ENCODE results near the gene CADPS2. TPM values are rescaled to one million over a fixed set of nuclear protein-coding genes. Genes with fewer than 3 reads are reported as not detected.

Gene CADPS2
- total and polyA plus RNA-seq, 2 of the 8 experiments (the other 6 are each of a cell fraction or from before 2014, with no cell fraction given), result 8.9 to 22.3 TPM

DNA sequence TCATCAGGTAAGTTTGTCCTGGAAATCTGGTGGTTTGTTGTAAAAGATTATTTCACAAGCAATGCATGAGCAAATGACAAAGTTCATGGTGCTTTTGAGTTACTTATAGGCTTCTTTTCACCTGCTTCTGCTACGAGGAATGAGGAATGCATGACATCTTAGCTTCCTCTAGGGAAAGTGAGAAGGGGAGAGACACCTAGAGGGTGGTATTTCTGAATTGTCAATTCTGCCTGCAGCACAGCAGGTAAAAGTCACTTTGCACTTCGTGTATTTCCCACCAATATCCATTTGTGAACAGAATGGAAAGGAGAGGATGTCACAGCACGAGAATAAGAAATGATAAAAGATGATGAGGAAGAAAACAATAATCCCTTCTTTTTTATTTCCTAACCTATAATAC, 428.3 kb downstream of the CADPS2 start:
- FAIRE-seq, result peak; percentile 71
- Histone ChIP-seq H2AFZ (ENCODE audit: low read length) (no peak overlapping the region), H4K5ac (ENCODE audit: insufficient read length, low read depth, low read length) (no peak overlapping the region), H3K56ac (replicated peaks; ENCODE audit: insufficient read length, low read depth, low read length) (no peak overlapping the region), H2BK5ac (ENCODE audit: low read depth, low read length) (no peak overlapping the region), H2AK5ac (ENCODE audit: low read depth, low read length) (no peak overlapping the region), H4K91ac (replicated peaks; ENCODE audit: insufficient read length, low read length) (no peak overlapping the region), H3K36me3 (ENCODE audit: control insufficient read depth in 2 of 4, insufficient read depth in 4 of 4, low read length in 3 of 4) (no peaks in the 10 kb centered on the region), H4K20me1 (replicated peaks in 1 of 2; ENCODE audit: control insufficient read depth in 1 of 2, insufficient read depth in 2 of 2, low read length in 2 of 2) (no peaks in the 10 kb centered on the region), H4K8ac (ENCODE audit: extremely low read depth, insufficient read depth, low read length) (no peak overlapping the region), H3K27ac (ENCODE audit: low read depth, low read length) (no peak overlapping the region), H2BK12ac (ENCODE audit: low read depth, low read length) (no peak overlapping the region), H3K79me1 (ENCODE audit: low read depth, low read length) (no peaks in the 10 kb centered on the region), H3K23me2 (ENCODE audit: low read depth, low read length) (no peaks in the 10 kb centered on the region), H3K9me3 (ENCODE audit: insufficient read depth in 2 of 2, low read depth in 1 of 2, low read length in 1 of 2) (no peaks in the 10 kb centered on the region), H3K27me3 (replicated peaks in 1 of 4; ENCODE audit: control insufficient read depth in 3 of 4, extremely low read depth in 1 of 4, insufficient read depth in 3 of 4, low read length in 3 of 4) (peaks cover 0 to 1% (median 0%) of the 10 kb centered on the region in 4 experiments; a peak in 1 of 7 replicates), H3K9ac (replicated peaks in 1 of 4; ENCODE audit: extremely low read depth in 1 of 4, low read depth in 3 of 4, low read length in 3 of 4) (no peak overlapping the region), H3K4me2 (ENCODE audit: insufficient read depth in 1 of 2, low read depth in 2 of 2, low read length in 2 of 2) (peak overlapping the region in 1 of 2 experiments; percentile 29; a peak in 1 of 4 replicates), H3K4me3 (ENCODE audit: extremely low read depth in 1 of 4, insufficient read depth in 2 of 4, low read depth in 3 of 4, low read length in 4 of 4) (no peak overlapping the region), H2BK15ac (ENCODE audit: low read length) (no peak overlapping the region), H3K14ac (ENCODE audit: insufficient read length) (no peak overlapping the region), H3K18ac (ENCODE audit: extremely low read depth, low read length) (no peak overlapping the region), H2BK120ac (replicated peaks; ENCODE audit: low read depth, low read length) (no peak overlapping the region), H3K4me1 (replicated peaks in 1 of 4; ENCODE audit: control insufficient read depth in 3 of 4, insufficient read depth in 4 of 4, low read length in 3 of 4) (peaks cover 0 to 7% (median 4%) of the 10 kb centered on the region in 4 experiments; a peak in 5 of 7 replicates), H3K4ac (replicated peaks; ENCODE audit: insufficient read length, low read depth, low read length) (no peak overlapping the region), H2BK20ac (ENCODE audit: low read length) (no peak overlapping the region), H3K23ac (ENCODE audit: insufficient read length) (no peak overlapping the region), H3K79me2 (ENCODE audit: control insufficient read depth in 1 of 2, insufficient read depth in 2 of 2, low read length in 2 of 2) (no peaks in the 10 kb centered on the region)
- 32% methylated on average over 3 of the region's 3 CpGs; no CpG with 5 or more reads in 1 of the 2 experiments for WGBS, 2 experiments (ENCODE audit: extremely low coverage in 1 of 2, insufficient coverage in 1 of 2, insufficient read length in 1 of 2, insufficient replicate concordance in 2 of 2, low coverage in 1 of 2, low lambda C conversion rate in 2 of 2, missing lambda C conversion rate in 1 of 2)
- DNase-seq (ENCODE audit: low read depth in 1 of 2, low spot score in 2 of 2), result no peak
- TF ChIP-seq BRCA1 (IDR thresholded peaks at IDR 0.05; ENCODE audit: low read depth, low read length), result no peak
- peak; percentile 86 for TF ChIP-seq TEAD4 (IDR thresholded peaks at IDR 0.05; ENCODE audit: low read depth, low read length)
- TF ChIP-seq RAD21 (IDR thresholded peaks at IDR 0.05 in 1 of 2, conservative IDR thresholded peaks at IDR 0.05 in 1 of 2; ENCODE audit: low read depth in 2 of 2, low read length in 2 of 2), result peak; percentile 24 to 50; a peak in 3 of 4 replicates
- TF ChIP-seq, protein P1, sequence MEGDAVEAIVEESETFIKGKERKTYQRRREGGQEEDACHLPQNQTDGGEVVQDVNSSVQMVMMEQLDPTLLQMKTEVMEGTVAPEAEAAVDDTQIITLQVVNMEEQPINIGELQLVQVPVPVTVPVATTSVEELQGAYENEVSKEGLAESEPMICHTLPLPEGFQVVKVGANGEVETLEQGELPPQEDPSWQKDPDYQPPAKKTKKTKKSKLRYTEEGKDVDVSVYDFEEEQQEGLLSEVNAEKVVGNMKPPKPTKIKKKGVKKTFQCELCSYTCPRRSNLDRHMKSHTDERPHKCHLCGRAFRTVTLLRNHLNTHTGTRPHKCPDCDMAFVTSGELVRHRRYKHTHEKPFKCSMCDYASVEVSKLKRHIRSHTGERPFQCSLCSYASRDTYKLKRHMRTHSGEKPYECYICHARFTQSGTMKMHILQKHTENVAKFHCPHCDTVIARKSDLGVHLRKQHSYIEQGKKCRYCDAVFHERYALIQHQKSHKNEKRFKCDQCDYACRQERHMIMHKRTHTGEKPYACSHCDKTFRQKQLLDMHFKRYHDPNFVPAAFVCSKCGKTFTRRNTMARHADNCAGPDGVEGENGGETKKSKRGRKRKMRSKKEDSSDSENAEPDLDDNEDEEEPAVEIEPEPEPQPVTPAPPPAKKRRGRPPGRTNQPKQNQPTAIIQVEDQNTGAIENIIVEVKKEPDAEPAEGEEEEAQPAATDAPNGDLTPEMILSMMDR (IDR thresholded peaks at IDR 0.05; ENCODE audit: control extremely low read depth in 1 of 3, insufficient read depth in 1 of 3, low read depth in 1 of 3, low read length in 3 of 3), result peak in 2 of 3 experiments; percentile 28 to 45; a peak in 2 of 4 replicates
- CTCF ChIA-PET (ENCODE audit: partially characterized antibody), result interaction anchor here (0.7 to 1.3 kb wide), 5 partner anchors 9 to 41 kb away, joined by 3 to 9 read pairs (median 3); no protein-coding TSS in a partner anchor
- POLR2A ChIA-PET (ENCODE audit: partially characterized antibody), result interaction anchor here (1.3 kb wide), 1 partner anchor 11 kb away, joined by 4 read pairs; no protein-coding TSS in a partner anchor

Data from H1 (cell line).